Peyer's patch (tissue), 4 donors: ENCODE measurements around the gene RGL1. TPM values are rescaled to one million over a fixed set of nuclear protein-coding genes. Genes with fewer than 3 reads are reported as not detected.

ENCODE experiments used
- DNase-seq, 3 donors: peaks; one replicate each; pipeline ENCODE4 v3.0.0-alpha.2; 2017 to 2019
- H3K27ac ChIP-seq, 4 donors: fragments of 200-600 bp; sonication (generic); one replicate each; pipeline ENCODE4 v1.5.1; 2016 to 2019
- H3K27me3 ChIP-seq, 2 donors: fragments of 200-600 bp; sonication (generic); one replicate each; pipeline ENCODE4 v1.5.1; 2019
- H3K36me3 ChIP-seq, 3 donors: fragments of 200-600 bp; sonication (generic); one replicate each; pipeline ENCODE4 v1.5.1; 2016 to 2019
- H3K4me1 ChIP-seq, 4 donors: fragments of 200-600 bp; sonication (generic); one replicate each; pipeline ENCODE4 v1.5.1; 2016 to 2019
- H3K4me3 ChIP-seq, 4 donors: fragments of 200-600 bp; sonication (generic); 1 replicate in 3 of 4; 2 replicates in 1 of 4; pipeline ENCODE4 v1.5.1; 2016 to 2019; ENCODE audit warnings: mild to moderate bottlenecking in 1 of 4
- H3K9me3 ChIP-seq, 4 donors: fragments of 200-600 bp; sonication (generic); one replicate each; pipeline ENCODE4 v1.5.1; 2016 to 2019; ENCODE audit warnings: mild to moderate bottlenecking in 1 of 4
- POLR2A ChIP-seq, 2 donors: fragments of 450-650 bp; IDR thresholded peaks; one replicate each; pipeline ENCODE4 v1.5.1; 2017; ENCODE audit warnings: antibody characterized with exemption in 2 of 2, mild to moderate bottlenecking in 2 of 2, moderate library complexity in 2 of 2
- total RNA-seq, 4 donors: library from RNA; depleted of rRNA; stranded (reverse); fragments of >200 nt; gene quantifications; one replicate each; pipeline ENCODE4 v1.1.0, GENCODE V29; 2016
- TF ChIP-seq, protein P1 (sequence below), 6 experiments: fragments of 450-650 bp in 4 of 6; fragments of 200-600 bp in 2 of 6; sonication (generic) in 1 of 6; IDR thresholded peaks; one replicate each; pipeline ENCODE4 v1.5.1; 2017 to 2019; ENCODE audit warnings: antibody characterized with exemption in 6 of 6, mild to moderate bottlenecking in 3 of 6, moderate library complexity in 1 of 6

The RGL1 gene
- total RNA-seq, 4 donors from 2014 or later, result 8.9 to 32.2 (median 13.2) TPM

DNA sequence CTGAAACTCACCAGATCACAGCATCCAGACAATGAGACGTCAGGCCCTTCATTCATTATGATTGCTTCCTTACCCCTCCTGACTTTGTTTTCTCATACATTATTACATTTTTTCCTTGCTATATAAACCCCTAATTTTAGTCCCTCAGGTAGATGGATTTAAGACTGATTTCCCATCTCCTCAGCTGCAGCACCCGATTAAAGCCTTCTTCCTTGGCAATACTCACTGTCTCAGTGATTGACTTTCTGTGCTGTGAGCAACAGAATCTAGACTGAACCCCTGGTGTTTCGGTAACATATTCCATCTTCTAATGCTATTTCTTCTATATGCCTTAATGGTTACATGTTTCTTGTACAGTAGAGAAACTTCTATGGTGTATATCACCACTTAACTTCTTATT lies 30.0 kb upstream of the RGL1 start:
- Histone ChIP-seq H3K27ac (no peak overlapping the region), H3K4me3 (no peak overlapping the region), H3K4me1 (no peaks in the 10 kb centered on the region), H3K27me3 (no peaks in the 10 kb centered on the region), H3K9me3 (no peaks in the 10 kb centered on the region), H3K36me3 (no peaks in the 10 kb centered on the region)
- no peak for DNase-seq
- TF ChIP-seq, protein P1, sequence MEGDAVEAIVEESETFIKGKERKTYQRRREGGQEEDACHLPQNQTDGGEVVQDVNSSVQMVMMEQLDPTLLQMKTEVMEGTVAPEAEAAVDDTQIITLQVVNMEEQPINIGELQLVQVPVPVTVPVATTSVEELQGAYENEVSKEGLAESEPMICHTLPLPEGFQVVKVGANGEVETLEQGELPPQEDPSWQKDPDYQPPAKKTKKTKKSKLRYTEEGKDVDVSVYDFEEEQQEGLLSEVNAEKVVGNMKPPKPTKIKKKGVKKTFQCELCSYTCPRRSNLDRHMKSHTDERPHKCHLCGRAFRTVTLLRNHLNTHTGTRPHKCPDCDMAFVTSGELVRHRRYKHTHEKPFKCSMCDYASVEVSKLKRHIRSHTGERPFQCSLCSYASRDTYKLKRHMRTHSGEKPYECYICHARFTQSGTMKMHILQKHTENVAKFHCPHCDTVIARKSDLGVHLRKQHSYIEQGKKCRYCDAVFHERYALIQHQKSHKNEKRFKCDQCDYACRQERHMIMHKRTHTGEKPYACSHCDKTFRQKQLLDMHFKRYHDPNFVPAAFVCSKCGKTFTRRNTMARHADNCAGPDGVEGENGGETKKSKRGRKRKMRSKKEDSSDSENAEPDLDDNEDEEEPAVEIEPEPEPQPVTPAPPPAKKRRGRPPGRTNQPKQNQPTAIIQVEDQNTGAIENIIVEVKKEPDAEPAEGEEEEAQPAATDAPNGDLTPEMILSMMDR (IDR thresholded peaks at IDR 0.05), result no peak
- TF ChIP-seq POLR2A (IDR thresholded peaks at IDR 0.05), result no peak

- no peaks in the 10 kb centered on the region for H3K9me3 ChIP-seq
- DNase-seq, result no peak
- no peak overlapping the region for H3K27ac ChIP-seq
- no peaks in the 10 kb centered on the region for H3K4me1 ChIP-seq
- no peak overlapping the region for H3K4me3 ChIP-seq
- no peak for TF ChIP-seq POLR2A (IDR thresholded peaks at IDR 0.05)
- TF ChIP-seq, protein P1 (IDR thresholded peaks at IDR 0.05), result no peak
- no peaks in the 10 kb centered on the region for H3K36me3 ChIP-seq
- no peaks in the 10 kb centered on the region for H3K27me3 ChIP-seq
These were observed 28.2 kb upstream of the RGL1 start for GRCh38 chr1:183776731-183777130.

GRCh38 chr1:183777328-183777727 lies 27.6 kb upstream of the RGL1 start:
- Histone ChIP-seq H3K9me3 (no peaks in the 10 kb centered on the region), H3K27me3 (no peaks in the 10 kb centered on the region), H3K4me3 (no peak overlapping the region), H3K27ac (no peak overlapping the region), H3K36me3 (no peaks in the 10 kb centered on the region), H3K4me1 (no peaks in the 10 kb centered on the region)
- no peak for DNase-seq
- no peak for TF ChIP-seq POLR2A (IDR thresholded peaks at IDR 0.05)
- TF ChIP-seq, protein P1 (IDR thresholded peaks at IDR 0.05), result no peak

DNA sequence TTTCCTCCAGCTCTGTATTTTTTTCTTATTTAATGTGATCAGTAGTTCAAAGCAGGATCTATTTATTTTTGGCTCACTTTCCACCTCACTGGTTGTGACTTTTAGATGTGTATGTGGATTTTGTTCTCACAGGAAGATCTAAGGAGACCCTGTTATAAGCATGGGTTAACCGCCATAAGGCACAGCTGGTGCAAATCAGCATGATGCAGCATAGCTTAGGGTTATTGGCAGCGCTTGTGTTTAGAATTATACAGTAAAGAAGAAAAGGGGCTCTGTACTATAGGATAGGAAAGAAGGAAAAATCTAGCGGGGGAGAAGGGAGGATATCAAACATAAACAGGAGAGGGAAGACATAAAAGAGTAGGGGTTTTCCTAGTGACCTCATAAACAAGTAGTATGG lies 26.9 kb upstream of the RGL1 start:
- Histone ChIP-seq H3K27ac (no peak overlapping the region), H3K9me3 (no peaks in the 10 kb centered on the region), H3K36me3 (no peaks in the 10 kb centered on the region), H3K4me1 (no peaks in the 10 kb centered on the region), H3K27me3 (no peaks in the 10 kb centered on the region), H3K4me3 (no peak overlapping the region)
- no peak for TF ChIP-seq POLR2A (IDR thresholded peaks at IDR 0.05)
- TF ChIP-seq, protein P1 (IDR thresholded peaks at IDR 0.05), result no peak
- DNase-seq, result no peak

GRCh38 chr1:183778568-183779433 lies 26.1 kb upstream of the RGL1 start:
- no peaks in the 10 kb centered on the region for H3K9me3 ChIP-seq
- no peak overlapping the region for H3K4me3 ChIP-seq
- TF ChIP-seq, protein P1 (IDR thresholded peaks at IDR 0.05), result no peak
- no peak for DNase-seq
- H3K4me1 ChIP-seq, result no peaks in the 10 kb centered on the region
- H3K27ac ChIP-seq, result no peak overlapping the region
- no peaks in the 10 kb centered on the region for H3K36me3 ChIP-seq
- no peaks in the 10 kb centered on the region for H3K27me3 ChIP-seq
